SU-DHL-6 (cell line): ENCODE measurements around the gene MYH7B.

Experiments used
- H2AFZ ChIP-seq: fragments of 200-600 bp; sonication (generic); 2 replicates; pipeline ENCODE4 v1.6.1; 2014; ENCODE audit warnings: low read depth, mild to moderate bottlenecking, moderate library complexity, mixed read lengths, antibody characterized with exemption, low read length; ENCODE audit not compliant: severe bottlenecking
- H3F3A ChIP-seq: fragments of 200-600 bp; shearing (Covaris generic); 2 replicates; pipeline ENCODE4 v1.6.0; 2016; ENCODE audit warnings: antibody characterized with exemption, mild to moderate bottlenecking; ENCODE audit not compliant: insufficient read depth
- H3K27ac ChIP-seq: fragments of 200-600 bp; sonication (generic); 2 replicates; pipeline ENCODE4 v1.5.1; 2016; ENCODE audit warnings: low read depth, mild to moderate bottlenecking, low read length, moderate library complexity, mixed read lengths
- H3K27me3 ChIP-seq: fragments of 200-600 bp; sonication (generic), shearing (Covaris generic); 2 replicates; pipeline ENCODE4 v1.6.0; 2014; ENCODE audit warnings: mild to moderate bottlenecking, low read length
- H3K36me3 ChIP-seq: fragments of 200-600 bp; sonication (generic); 2 replicates; pipeline ENCODE4 v1.6.1; 2014; ENCODE audit warnings: mild to moderate bottlenecking, low read length, mixed read lengths
- H3K4me2 ChIP-seq: fragments of 300-600, 200-600 bp; shearing (Covaris generic), sonication (generic); 2 replicates; pipeline ENCODE4 v1.6.0; 2014; ENCODE audit warnings: low read length, low read depth, mild to moderate bottlenecking; ENCODE audit not compliant: poor library complexity, severe bottlenecking
- H3K4me3 ChIP-seq: fragments of 200-600 bp; sonication (generic); 2 replicates; pipeline ENCODE4 v1.5.1; 2014; ENCODE audit warnings: antibody characterized with exemption, low read length, mild to moderate bottlenecking, mixed read lengths; ENCODE audit not compliant: insufficient read depth, poor library complexity, severe bottlenecking
- H3K79me2 ChIP-seq: fragments of 200-600 bp; sonication (generic); 2 replicates; pipeline ENCODE4 v1.6.1; 2014; ENCODE audit warnings: mild to moderate bottlenecking, low read length, moderate library complexity; ENCODE audit not compliant: insufficient read depth
- H3K9ac ChIP-seq: fragments of 200-600 bp; sonication (generic); 2 replicates; pipeline ENCODE4 v1.7.0; 2014; ENCODE audit warnings: mild to moderate bottlenecking, low read length
- H3K9me2 ChIP-seq: fragments of 200-600 bp; sonication (generic); replicated peaks from 2 replicates; pipeline ENCODE4 v1.6.1; 2014; ENCODE audit warnings: low read length; ENCODE audit not compliant: insufficient read depth
- H3K9me3 ChIP-seq: fragments of 200-600 bp; sonication (generic); 2 replicates; pipeline ENCODE4 v1.6.1; 2014; ENCODE audit warnings: low read length, mixed read lengths; ENCODE audit not compliant: insufficient read depth
- H4K20me1 ChIP-seq: fragments of 200-600 bp; sonication (generic); 2 replicates; pipeline ENCODE4 v1.6.1; 2014; ENCODE audit warnings: low read depth, mild to moderate bottlenecking, antibody characterized with exemption, low read length, moderate library complexity, mixed read lengths
- EZH2phosphoT487 ChIP-seq: fragments of 200-600 bp; sonication (generic), shearing (Covaris generic); conservative IDR thresholded peaks from 2 replicates; pipeline ENCODE4 v1.6.1; 2018; ENCODE audit warnings: mild to moderate bottlenecking, antibody characterized with exemption, low read length, moderate library complexity, mixed read lengths
- TF ChIP-seq, protein P1 (sequence below): fragments of 200-600 bp; sonication (generic); IDR thresholded peaks from one replicate; pipeline ENCODE4 v1.5.1; 2017; ENCODE audit warnings: antibody characterized with exemption, mild to moderate bottlenecking, low read length, moderate library complexity; ENCODE audit not compliant: insufficient read depth, poor library complexity, severe bottlenecking

The MYH7B gene

DNA sequence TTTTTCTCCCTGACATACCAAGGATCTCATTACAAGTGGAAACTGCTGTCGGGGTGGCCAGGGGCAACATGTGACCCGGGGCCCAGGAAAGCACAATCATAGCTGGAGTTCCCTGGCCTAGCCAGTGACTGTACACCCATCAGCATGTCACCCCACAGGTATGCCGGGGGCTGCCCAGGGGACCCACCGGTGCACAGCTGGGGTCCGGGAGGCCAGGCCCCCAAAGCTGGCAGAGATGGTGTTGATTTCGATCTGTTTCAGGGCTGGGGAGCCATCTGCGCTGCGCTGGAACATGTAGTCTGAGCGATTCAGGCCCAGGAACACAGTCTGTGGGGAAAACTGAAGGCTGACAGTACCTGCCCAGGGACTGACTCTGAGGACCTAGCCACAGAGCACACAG lies 13.4 kb upstream of the MYH7B start:
- no peak overlapping the region for H3K4me2 ChIP-seq
- H3K9ac ChIP-seq = no peak overlapping the region
- H3F3A ChIP-seq = no peaks in the 10 kb centered on the region
- H4K20me1 ChIP-seq = no peaks in the 10 kb centered on the region
- H3K36me3 ChIP-seq = no peaks in the 10 kb centered on the region
- no peaks in the 10 kb centered on the region for H3K27me3 ChIP-seq
- no peaks in the 10 kb centered on the region for H3K9me3 ChIP-seq
- no peak overlapping the region for H2AFZ ChIP-seq
- H3K9me2 ChIP-seq = no peaks in the 10 kb centered on the region
- no peak for TF ChIP-seq EZH2phosphoT487
- TF ChIP-seq, protein P1, sequence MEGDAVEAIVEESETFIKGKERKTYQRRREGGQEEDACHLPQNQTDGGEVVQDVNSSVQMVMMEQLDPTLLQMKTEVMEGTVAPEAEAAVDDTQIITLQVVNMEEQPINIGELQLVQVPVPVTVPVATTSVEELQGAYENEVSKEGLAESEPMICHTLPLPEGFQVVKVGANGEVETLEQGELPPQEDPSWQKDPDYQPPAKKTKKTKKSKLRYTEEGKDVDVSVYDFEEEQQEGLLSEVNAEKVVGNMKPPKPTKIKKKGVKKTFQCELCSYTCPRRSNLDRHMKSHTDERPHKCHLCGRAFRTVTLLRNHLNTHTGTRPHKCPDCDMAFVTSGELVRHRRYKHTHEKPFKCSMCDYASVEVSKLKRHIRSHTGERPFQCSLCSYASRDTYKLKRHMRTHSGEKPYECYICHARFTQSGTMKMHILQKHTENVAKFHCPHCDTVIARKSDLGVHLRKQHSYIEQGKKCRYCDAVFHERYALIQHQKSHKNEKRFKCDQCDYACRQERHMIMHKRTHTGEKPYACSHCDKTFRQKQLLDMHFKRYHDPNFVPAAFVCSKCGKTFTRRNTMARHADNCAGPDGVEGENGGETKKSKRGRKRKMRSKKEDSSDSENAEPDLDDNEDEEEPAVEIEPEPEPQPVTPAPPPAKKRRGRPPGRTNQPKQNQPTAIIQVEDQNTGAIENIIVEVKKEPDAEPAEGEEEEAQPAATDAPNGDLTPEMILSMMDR = no peak
- no peak overlapping the region for H3K4me3 ChIP-seq
- H3K27ac ChIP-seq = no peak overlapping the region
- no peaks in the 10 kb centered on the region for H3K79me2 ChIP-seq

DNA sequence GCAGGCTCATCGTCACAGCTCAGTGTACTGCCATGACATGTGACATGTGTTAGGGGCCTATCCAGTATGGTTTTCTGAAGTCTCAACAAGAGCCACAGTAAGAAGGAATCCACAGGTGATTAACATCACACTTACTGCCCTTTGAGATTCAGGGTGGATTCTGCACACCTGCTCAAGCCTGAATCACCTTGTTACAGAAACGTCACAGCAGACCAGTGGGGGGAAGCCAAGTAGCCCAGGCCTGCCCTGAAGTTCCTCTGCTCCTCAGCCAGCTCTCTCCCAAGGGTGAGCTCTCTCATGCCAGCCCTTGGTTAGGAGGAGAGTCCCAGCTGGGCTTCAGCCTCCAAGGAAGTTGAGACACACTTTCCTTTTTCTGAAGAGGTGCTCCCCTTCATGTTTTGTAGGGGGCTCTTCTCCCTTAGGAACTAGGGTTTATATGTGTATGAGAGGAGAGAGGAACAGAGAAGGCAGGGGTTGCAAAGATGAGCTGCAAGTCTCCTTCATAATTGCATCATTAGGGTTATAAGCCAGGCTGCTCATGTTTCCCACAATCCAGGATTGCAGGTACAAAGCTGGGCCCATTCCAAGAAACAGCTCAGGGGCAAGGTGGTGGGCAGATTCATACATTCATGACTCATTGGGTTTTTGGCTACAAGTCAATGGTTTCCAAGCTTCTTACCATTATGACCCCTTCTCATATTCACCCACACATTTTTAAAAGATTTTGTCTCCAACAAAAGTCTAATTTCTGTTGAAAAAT lies 11.7 kb upstream of the MYH7B start:
- no peaks in the 10 kb centered on the region for H3K9me3 ChIP-seq
- H3K27ac ChIP-seq = no peak overlapping the region
- H3K4me3 ChIP-seq = no peak overlapping the region
- H3K36me3 ChIP-seq = no peaks in the 10 kb centered on the region
- H3K9ac ChIP-seq = no peak overlapping the region
- H3K4me2 ChIP-seq = no peak overlapping the region
- H3F3A ChIP-seq = no peaks in the 10 kb centered on the region
- TF ChIP-seq, protein P1 = no peak
- TF ChIP-seq EZH2phosphoT487 = no peak
- H4K20me1 ChIP-seq = no peaks in the 10 kb centered on the region
- H3K27me3 ChIP-seq = no peaks in the 10 kb centered on the region
- no peaks in the 10 kb centered on the region for H3K79me2 ChIP-seq
- H3K9me2 ChIP-seq = no peaks in the 10 kb centered on the region
- H2AFZ ChIP-seq = no peak overlapping the region

DNA sequence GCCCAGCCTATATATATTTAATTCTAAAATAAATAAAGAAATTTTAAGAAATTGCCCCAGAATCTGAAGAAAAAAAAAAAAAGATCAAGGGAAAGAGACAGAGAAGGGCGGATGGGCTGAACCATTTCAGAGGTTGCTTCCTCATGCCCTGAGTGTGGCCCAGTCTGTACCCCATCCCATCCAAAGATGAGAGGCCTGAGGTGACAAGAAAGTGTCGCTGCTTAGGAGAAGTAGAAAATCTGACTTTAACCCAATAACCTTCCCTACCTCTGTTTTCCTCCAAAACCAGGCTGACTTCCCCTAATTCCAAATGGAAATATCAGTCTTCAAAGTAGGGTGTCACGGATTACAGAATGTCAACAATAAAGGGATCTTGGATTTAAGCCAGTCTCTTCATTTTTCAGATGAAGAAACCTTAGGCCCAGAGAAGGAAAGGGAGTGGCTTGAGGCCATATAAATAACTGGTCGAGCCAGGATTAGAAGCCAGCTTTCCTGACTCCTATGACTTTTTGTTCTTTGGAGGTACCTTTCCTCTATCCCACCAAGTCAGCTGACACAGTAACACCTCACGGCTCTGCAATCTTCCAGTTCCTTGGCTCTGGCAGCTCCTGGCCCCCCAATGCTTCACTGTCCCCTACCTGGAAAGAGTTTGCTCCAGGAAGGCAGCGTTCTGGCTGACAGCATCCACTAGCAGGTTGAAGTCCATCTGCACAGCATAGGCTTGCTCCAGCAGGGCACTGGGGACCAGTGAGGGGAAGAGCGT lies 10.2 kb upstream of the MYH7B start:
- Histone ChIP-seq H3K4me2 (no peak overlapping the region), H2AFZ (no peak overlapping the region), H4K20me1 (no peaks in the 10 kb centered on the region), H3K27me3 (no peaks in the 10 kb centered on the region), H3K9me2 (no peaks in the 10 kb centered on the region), H3K9me3 (no peaks in the 10 kb centered on the region), H3K79me2 (no peaks in the 10 kb centered on the region), H3K4me3 (no peak overlapping the region), H3K27ac (no peak overlapping the region), H3F3A (no peaks in the 10 kb centered on the region), H3K9ac (no peak overlapping the region), H3K36me3 (peaks cover 5% of the 10 kb centered on the region; the same call in 1 of the 2 replicates)
- TF ChIP-seq, protein P1 = no peak
- TF ChIP-seq EZH2phosphoT487 = no peak
